NOMO-1 treated with dmso at 0.1 percent for 144 hours (cell line): ENCODE results near the gene MCC.

Experiments used
- DNase-seq: peaks from one replicate; lab custom pipeline; 2025; ENCODE audit not compliant: unreplicated experiment; lab: John Stamatoyannopoulos, UW

MCC gene

GRCh38 chr5:113325054-113325453, 163.2 kb downstream of the MCC start:
- no peak for DNase-seq

GRCh38 chr5:113321276-113321675, 167.0 kb downstream of the MCC start:
- no peak for DNase-seq

GRCh38 chr5:113320273-113320780, 167.9 kb downstream of the MCC start:
- no peak for DNase-seq

- no peak for DNase-seq
Observed at GRCh38 chr5:113319256-113320053, 168.8 kb downstream of the MCC start.

GRCh38 chr5:113317636-113318035, 170.6 kb downstream of the MCC start:
- DNase-seq: no peak

GRCh38 chr5:113311301-113311700, 177.0 kb downstream of the MCC start:
- DNase-seq: no peak

- no peak for DNase-seq
Observed at GRCh38 chr5:113302120-113302519, 186.1 kb downstream of the MCC start.

- no peak for DNase-seq
Observed at GRCh38 chr5:113299591-113299990, 188.7 kb downstream of the MCC start.

GRCh38 chr5:113296676-113297075, 191.6 kb downstream of the MCC start:
- no peak for DNase-seq

GRCh38 chr5:113295111-113295539, 193.1 kb downstream of the MCC start:
- DNase-seq: no peak

GRCh38 chr5:113294311-113295110, 193.7 kb downstream of the MCC start:
- DNase-seq: no peak

- no peak for DNase-seq
Observed at GRCh38 chr5:113293975-113294310, 194.3 kb downstream of the MCC start.

GRCh38 chr5:113293068-113293974, 194.9 kb downstream of the MCC start:
- no peak for DNase-seq

- no peak for DNase-seq
Observed at GRCh38 chr5:113292462-113292861, 195.8 kb downstream of the MCC start.

- no peak for DNase-seq
Observed at GRCh38 chr5:113283558-113283957, 204.7 kb downstream of the MCC start.

GRCh38 chr5:113282472-113282871, 205.8 kb downstream of the MCC start:
- DNase-seq: no peak

GRCh38 chr5:113281194-113281593, 207.1 kb downstream of the MCC start:
- DNase-seq: no peak

GRCh38 chr5:113280541-113280940, 207.7 kb downstream of the MCC start:
- no peak for DNase-seq

GRCh38 chr5:113278976-113279375, 209.3 kb downstream of the MCC start:
- no peak for DNase-seq

- no peak for DNase-seq
Observed at GRCh38 chr5:113276493-113276892, 211.8 kb downstream of the MCC start.

GRCh38 chr5:113276001-113276400, 212.3 kb downstream of the MCC start:
- no peak for DNase-seq
